Mucosa of descending colon (tissue), 3 donors: ENCODE measurements around the gene CYP4A22. TPM values are rescaled to one million over a fixed set of nuclear protein-coding genes. Genes with fewer than 3 reads are reported as not detected.
"Not testable (repeated sequence)": the region's sequence is repeated elsewhere in the genome, so short reads cannot be mapped to it uniquely, and the experiment has no call there.

Source experiments
- ATAC-seq: fragments of 200-7000 bp; cut with Tn5 transposase; one replicate; pipeline ENCODE4 v1.9.1; 2020; ENCODE audit warnings: mild to moderate bottlenecking, moderate library complexity
- DNase-seq, 3 donors: peaks; one replicate each; pipeline ENCODE4 v3.0.0-alpha.2; 2020
- H3K36me3 ChIP-seq: fragments of 200-600 bp; one replicate; pipeline ENCODE4 v1.8.0; 2021; ENCODE audit warnings: low read depth, mild to moderate bottlenecking
- H3K4me1 ChIP-seq: fragments of 200-600 bp; one replicate; pipeline ENCODE4 v1.8.0; 2021; ENCODE audit warnings: low read depth, mild to moderate bottlenecking
- H3K4me3 ChIP-seq: fragments of 200-600 bp; one replicate; pipeline ENCODE4 v1.8.0; 2021; ENCODE audit warnings: mild to moderate bottlenecking
- H3K9me3 ChIP-seq: fragments of 200-600 bp; one replicate; pipeline ENCODE4 v1.8.0; 2021; ENCODE audit warnings: mild to moderate bottlenecking
- intact Hi-C, 2 donors: fragments of 100-400 bp; cut with DNase I in 1 of 2; cut with micrococcal nuclease in 1 of 2; formaldehyde crosslinking; loops; one replicate each; pipeline versions ENCODE4 v1.11.0 to v1.11.1; 2022; cut with DNase I, micrococcal nuclease
- total RNA-seq, 3 donors: library from RNA; stranded (reverse); fragmentation: NEBNext Ultra II Directional in 2 of 3; extraction: Animal tissue kit (Norgen Biotek cat#: 25700) in 2 of 3; gene quantifications; one replicate each; pipeline versions ENCODE4 v1.2.1 to v1.2.4, GENCODE V29; 2021 to 2023
- TF ChIP-seq, protein P1 (sequence below): fragments of 200-600 bp; IDR thresholded peaks from one replicate; pipeline ENCODE4 v1.8.0; 2022; ENCODE audit warnings: antibody characterized with exemption, mild to moderate bottlenecking
- donor health status: DM: no; HTN: no; CAD: no; lungs with moderate emphysema.
- donor health status: DM: no; HTN: no; CAD: no.
- donor health status: DM: no; HTN: yes; CAD: no.

The CYP4A22 gene
- total RNA-seq, 3 donors from 2014 or later = not detected

GRCh38 chr1:47113178-47113577 is 24.1 kb upstream of the CYP4A22 start:
- H3K36me3 ChIP-seq = no peaks in the 10 kb centered on the region
- H3K4me3 ChIP-seq = no peak overlapping the region
- no peaks in the 10 kb centered on the region for H3K9me3 ChIP-seq
- intact Hi-C loops = no loop called here
- no peak for ATAC-seq
- DNase-seq = no peak
- H3K4me1 ChIP-seq = no peaks in the 10 kb centered on the region
- TF ChIP-seq, protein P1, sequence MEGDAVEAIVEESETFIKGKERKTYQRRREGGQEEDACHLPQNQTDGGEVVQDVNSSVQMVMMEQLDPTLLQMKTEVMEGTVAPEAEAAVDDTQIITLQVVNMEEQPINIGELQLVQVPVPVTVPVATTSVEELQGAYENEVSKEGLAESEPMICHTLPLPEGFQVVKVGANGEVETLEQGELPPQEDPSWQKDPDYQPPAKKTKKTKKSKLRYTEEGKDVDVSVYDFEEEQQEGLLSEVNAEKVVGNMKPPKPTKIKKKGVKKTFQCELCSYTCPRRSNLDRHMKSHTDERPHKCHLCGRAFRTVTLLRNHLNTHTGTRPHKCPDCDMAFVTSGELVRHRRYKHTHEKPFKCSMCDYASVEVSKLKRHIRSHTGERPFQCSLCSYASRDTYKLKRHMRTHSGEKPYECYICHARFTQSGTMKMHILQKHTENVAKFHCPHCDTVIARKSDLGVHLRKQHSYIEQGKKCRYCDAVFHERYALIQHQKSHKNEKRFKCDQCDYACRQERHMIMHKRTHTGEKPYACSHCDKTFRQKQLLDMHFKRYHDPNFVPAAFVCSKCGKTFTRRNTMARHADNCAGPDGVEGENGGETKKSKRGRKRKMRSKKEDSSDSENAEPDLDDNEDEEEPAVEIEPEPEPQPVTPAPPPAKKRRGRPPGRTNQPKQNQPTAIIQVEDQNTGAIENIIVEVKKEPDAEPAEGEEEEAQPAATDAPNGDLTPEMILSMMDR = no peak

DNA sequence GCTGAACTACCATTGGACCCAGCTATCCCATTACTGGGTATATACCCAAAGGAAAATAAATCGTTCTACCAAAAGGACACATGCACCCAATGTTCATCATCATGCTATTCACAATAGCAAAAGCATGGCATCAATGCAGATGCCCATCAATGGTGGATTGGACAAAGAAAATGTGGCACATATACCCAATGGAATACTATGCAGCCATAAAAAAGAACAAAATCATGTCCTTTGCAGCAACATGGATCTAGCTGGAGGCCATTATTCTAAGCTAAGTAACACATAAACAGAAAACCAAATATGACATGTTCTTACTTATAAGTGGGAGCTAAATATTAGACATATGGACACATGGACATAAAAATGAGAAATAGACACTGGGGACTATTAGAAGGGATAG is 16.2 kb upstream of the CYP4A22 start:
- intact Hi-C loops, H3K9me3 ChIP-seq, H3K4me3 ChIP-seq, H3K4me1 ChIP-seq, DNase-seq, H3K36me3 ChIP-seq, ATAC-seq: not testable (repeated sequence)

DNA sequence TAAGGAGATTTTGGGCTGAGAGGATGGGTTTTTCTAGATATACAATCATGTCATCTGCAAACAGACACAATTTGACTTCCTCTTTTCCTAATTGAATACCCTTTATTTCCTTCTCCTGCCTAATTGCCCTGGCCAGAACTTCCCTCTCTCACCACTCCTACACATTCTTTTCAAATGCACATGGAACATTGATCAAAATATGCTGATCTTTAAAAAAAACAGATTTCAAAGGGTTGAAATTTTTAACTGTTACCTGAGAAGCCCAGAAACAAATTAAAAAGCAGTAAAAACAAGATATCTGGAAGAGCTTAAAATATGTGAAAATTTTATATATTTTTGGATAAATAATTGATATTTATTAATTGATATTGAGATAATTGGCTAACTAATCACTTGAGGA is 12.4 kb upstream of the CYP4A22 start:
- intact Hi-C loops, H3K4me3 ChIP-seq, DNase-seq, H3K9me3 ChIP-seq, H3K4me1 ChIP-seq, H3K36me3 ChIP-seq, ATAC-seq: not testable (repeated sequence)

GRCh38 chr1:47126997-47127396 is 10.2 kb upstream of the CYP4A22 start:
- ATAC-seq, intact Hi-C loops, H3K4me3 ChIP-seq, H3K36me3 ChIP-seq, H3K4me1 ChIP-seq, H3K9me3 ChIP-seq, DNase-seq: not testable (repeated sequence)

GRCh38 chr1:47128221-47128620 is 9.0 kb upstream of the CYP4A22 start:
- DNase-seq (no peak), ATAC-seq (no peak)
- H3K36me3 ChIP-seq = no peaks in the 10 kb centered on the region
- H3K4me3 ChIP-seq = no peak overlapping the region
- intact Hi-C loops = no loop called here
- no peaks in the 10 kb centered on the region for H3K9me3 ChIP-seq
- H3K4me1 ChIP-seq = no peaks in the 10 kb centered on the region
- TF ChIP-seq, protein P1 = no peak

DNA sequence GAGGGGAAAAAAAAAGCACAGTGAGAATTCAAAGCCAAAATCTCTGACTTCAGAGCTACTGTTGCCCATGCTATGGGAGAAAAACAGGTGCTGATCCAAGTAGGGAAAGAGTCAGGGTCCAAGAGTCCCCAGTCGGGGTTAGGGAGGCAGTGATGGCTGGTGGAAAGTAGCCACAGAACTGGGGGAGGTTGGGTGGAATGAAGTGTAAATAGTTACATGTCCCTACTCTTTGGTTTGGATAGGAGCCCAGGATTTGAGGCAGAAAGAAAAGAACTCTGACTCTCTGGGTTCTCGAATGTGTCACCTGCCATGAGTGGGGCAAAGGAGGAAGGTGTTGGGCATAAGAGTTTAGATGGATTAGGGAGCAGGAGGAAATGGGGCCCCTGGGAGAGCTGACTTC is 8.4 kb upstream of the CYP4A22 start:
- H3K4me1 ChIP-seq, H3K4me3 ChIP-seq, DNase-seq, intact Hi-C loops, H3K36me3 ChIP-seq, H3K9me3 ChIP-seq: not testable (repeated sequence)
- peak; percentile 24 for ATAC-seq

DNA sequence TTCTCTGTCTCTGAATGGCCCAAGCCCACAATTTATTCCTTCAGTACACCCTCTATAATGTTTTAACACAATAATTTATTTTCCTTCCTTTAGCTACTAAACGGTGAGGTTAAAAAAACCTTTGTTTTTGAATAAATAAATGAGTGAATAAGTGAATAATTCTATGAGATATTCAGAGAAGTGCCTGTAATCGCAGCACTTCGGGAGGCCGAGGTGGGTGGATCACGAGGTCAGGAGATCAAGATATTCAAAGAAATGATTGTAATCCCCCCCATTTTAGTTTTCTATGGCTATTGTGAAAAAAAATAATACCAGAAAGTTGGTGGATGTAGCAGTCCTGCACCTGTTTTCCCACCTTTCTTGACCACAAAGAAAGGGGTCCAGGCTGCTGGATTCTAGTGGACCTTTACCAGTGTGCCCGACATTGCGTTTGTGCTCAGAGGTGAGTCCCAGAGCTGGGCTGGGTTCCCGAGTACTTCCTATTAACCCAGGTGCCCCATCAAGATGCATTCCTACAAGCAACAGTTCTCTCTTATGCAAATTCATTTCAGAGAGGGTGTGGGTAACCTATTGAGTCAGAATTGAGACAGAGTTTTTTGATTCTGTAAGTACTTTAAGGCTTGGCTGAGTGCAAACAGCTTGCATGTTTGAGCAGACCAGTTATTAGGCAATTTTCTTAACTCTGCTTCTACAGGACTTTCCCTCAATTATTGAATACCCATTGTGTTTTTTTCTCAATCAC is 7.6 kb upstream of the CYP4A22 start:
- H3K36me3 ChIP-seq, intact Hi-C loops, H3K4me1 ChIP-seq, H3K9me3 ChIP-seq, ATAC-seq, H3K4me3 ChIP-seq, DNase-seq: not testable (repeated sequence)

- DNase-seq, intact Hi-C loops, H3K4me1 ChIP-seq, H3K9me3 ChIP-seq, ATAC-seq, H3K4me3 ChIP-seq, H3K36me3 ChIP-seq: not testable (repeated sequence)
Observed at GRCh38 chr1:47132665-47133064, 4.6 kb upstream of the CYP4A22 start.
